Fibroblast of skin of scalp (primary cell): ENCODE results near the gene FEN1.

Experiments used
- DNase-seq: peaks from one replicate; pipeline ENCODE4 v3.0.0-alpha.2; 2013

FEN1 gene

DNA sequence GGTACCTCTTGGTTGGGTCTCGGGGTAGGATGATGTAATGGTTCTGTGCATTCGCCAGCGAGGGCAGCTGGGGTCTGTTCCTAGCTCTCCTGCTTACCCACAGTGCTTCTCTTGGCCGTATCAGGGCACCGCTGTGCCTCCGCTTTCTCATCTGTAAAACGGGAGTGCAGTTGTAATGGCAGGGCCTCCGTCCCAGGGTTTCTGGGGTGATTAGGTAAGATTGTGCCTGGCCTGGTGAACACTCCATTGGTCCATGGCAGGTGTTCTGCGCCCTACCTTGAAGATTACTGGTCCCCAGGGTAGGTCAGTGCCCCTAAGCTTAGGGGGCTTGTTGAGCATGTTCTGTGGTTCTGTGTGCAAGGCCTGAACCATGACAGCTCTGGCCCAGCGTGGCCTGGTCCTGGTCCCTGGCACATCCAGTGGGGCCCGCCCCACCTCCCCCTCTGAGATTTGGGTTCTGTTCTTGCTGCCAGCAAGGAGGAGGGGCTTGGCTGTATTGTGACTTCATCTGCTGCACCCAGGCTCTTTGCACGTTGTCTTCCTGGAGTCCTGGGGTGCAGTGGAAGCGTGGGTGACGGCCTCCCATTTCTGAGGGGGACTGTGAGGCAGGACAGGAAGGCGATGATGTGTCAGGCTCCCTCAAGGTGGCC, 35.4 kb upstream of the FEN1 start:
- DNase-seq = no peak

DNA sequence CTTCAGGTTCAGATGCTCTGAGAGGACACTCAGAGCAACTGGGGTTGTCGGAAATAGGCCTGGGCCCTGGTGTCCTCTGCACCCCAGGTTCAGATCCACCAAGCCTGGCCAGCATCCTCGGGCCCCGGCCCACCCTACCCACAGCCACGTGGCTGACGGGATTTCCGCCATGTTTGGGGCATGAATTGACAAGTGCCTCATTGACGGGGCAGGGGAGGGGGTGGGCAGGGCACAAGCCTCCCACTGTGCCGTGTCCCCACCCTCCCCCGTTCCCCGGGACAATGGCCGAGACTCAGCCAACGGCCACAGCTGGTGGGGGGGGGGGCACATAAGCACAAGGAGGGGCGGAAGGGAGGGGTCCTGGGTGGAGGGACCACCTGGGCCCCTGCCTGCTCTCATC, 31.8 kb upstream of the FEN1 start:
- no peak for DNase-seq

DNA sequence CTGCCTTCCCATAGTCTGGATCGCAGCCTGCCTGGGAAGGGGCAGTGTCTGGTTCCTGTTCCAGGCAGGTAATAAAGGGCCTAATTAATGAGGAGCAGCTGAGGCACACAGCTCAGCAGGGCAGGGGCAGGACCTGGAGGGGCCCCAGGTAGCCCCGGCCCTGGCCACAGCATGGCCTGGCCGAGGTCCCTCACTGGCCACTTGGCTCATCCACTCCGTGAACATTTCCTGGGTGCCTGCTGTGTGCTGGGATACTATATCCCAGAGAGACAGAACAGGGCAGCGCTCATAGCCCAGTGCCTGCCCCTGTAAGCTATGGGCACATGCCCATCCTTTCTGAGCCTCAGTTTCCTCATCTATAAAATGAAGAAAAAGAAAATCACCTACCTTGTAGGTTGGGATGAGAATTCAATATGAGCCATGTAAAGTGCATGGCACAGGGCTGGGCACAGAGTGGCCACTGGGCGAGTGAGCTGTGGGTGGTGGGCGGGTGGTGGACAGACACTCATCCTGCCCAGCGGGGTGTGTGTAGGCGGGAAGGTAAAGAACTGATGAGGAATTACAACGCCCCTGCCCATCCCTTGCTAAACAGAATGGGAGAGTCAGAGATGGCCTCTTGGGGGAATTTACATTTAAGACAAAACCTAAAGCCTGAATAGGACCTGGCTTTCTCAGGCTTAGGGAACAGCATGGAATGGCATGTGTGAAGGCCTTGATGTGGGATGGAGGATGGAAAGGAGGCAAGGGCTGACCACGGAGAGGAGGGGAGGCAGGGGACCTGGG, 31.1 kb upstream of the FEN1 start:
- DNase-seq = no peak

DNA sequence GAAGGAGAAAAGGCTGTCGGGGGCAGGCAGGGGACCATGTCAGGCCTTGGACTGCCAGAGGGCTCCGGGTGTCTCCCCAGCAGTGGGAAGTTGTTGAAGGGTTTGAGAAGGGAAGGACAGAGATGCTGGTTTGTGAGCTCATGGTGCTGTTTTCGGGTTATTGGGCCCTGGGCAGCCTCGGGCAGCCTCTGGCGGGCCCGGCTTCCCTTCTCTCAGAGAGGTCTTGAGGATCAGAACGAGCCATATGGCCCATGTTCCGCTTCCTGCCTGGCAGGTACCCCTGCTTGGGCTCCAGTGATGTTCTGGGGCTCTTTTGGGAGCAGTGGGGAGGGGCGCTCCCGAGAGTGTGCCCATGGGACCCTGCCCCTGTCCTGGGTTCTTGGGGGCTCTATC, 30.5 kb upstream of the FEN1 start:
- no peak for DNase-seq

GRCh38 chr11:61762798-61763197, 29.9 kb upstream of the FEN1 start:
- peak; percentile 17 for DNase-seq

GRCh38 chr11:61763930-61764605, 28.6 kb upstream of the FEN1 start:
- DNase-seq = no peak

- no peak for DNase-seq
Measured at GRCh38 chr11:61764606-61765260, 28.0 kb upstream of the FEN1 start.

DNA sequence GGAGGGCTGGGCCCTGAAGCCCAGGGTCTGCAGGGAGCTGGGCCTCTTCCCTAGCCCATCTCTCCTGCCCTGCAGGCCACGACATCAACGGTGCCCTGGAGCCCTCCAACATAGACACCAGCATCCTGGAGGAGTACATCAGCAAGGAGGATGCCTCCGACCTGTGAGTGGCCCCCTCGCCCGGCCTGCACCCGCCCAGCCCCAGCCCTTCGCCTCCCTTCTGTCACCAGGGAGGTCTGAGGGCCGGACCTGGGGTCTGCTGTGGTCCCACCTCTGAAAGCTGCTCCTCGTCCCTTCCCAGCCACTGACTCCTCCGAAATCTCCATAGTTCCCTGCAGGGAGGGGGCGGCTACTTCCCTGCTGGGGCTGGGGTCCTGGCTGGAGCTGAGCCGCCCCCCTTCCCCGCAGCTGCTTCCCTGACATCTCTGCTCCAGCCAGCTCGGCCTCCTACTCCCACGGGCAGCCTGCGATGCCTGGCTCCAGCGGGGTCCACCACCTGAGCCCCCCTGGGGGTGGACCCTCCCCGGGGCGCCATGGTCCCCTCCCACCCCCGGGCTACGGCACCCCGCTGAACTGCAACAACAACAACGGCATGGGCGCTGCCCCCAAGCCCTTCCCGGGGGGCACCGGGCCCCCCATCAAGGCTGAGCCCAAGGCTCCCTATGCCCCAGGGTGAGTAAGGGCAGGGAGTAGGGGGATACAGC, 27.0 kb upstream of the FEN1 start:
- no peak for DNase-seq

GRCh38 chr11:61766353-61766841, 26.3 kb upstream of the FEN1 start:
- DNase-seq = no peak

DNA sequence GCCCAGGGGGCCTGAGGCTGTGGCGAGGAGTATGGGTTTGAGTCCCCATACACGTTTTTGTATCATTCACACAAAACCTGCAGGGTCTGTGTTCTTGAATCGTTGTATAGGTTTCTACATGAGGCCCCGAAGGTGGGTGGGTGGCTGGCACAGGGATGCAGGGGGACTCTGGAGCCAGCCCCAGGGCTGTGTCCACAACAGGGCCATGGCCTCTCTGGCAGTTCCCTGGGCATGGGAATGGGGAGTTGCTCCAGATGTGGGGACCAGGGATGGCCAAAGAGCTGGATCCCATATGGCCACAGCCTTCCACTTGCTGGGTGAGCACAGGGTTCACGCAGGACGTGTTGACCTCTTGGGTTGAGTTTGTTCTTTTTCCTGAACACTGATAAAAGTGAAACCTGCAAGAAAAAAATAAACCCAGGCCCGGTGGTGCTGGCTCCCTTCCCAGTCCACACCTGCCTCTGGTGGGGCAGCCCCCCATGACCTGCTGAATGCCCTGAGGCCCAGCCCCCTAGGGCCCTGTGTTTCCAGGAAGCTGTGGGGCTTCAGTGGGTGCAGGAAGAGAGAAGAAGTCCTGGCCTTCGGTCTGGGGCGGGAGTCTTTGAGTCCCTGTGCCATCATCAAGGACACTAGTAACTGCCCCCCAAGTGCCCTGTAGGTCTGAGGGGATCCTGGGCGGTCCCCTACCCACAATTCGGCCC, 24.2 kb upstream of the FEN1 start:
- DNase-seq = no peak

GRCh38 chr11:61769169-61769920, 23.4 kb upstream of the FEN1 start:
- no peak for DNase-seq

DNA sequence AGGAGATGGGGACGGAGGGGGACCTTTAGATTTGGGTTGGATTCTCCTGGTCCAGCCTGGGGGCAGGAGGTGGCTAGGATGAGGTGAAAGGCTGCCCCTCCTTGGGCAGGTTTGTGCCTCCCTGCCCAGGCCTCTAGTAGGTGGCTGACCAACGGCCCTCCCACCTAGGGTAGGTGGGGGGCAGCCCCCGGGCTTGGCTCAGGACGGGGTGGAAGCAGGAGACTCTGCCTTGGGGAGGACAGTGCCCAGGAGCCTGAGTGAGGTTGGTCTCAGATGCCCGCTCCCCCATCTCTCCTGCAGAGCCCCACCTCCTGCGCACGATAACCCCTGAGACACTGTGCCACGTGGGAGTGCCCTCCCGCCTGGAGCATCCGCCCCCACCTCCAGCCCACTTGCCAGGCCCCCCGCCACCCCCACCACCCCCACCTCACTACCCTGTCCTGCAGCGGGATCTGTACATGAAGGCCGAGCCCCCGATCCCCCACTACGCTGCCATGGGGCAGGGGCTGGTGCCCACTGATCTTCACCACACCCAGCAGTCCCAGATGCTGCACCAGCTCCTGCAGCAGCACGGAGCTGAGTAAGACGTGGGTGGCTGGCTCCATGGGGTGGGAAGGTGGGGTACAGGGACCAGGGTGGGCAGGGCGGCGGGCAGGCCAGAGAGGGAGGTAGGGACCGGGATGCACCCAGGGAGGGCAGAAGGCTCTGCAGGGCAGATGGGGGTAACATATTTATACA, 22.6 kb upstream of the FEN1 start:
- no peak for DNase-seq

DNA sequence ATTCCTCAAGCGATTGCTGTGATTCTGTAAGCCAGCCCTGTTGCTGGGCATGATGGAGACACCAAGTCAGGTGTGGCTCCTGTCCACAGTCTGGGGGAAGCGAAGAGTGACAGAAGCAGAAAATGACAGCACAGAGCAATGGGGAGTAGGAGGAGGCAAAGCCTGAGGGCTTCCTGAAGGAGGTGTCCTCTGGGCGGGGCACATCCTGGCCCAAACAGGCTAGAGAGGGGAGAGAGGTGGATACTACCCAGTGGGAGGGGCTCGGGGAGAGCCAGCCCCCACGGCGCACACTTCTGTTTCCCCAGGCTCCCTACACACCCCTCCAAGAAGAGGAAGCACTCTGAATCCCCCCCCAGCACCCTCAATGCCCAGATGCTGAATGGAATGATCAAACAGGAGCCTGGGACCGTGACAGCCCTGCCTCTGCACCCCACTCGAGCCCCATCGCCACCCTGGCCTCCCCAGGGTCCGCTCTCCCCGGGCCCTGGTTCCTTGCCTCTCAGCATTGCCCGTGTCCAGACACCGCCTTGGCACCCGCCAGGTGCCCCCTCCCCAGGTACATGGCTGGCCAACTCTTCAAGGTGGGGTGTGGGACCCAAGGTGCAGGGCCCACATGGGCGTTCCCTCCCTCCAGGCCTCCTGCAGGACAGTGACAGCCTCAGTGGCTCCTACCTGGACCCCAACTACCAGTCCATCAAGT, 21.4 kb upstream of the FEN1 start:
- DNase-seq = no peak

DNA sequence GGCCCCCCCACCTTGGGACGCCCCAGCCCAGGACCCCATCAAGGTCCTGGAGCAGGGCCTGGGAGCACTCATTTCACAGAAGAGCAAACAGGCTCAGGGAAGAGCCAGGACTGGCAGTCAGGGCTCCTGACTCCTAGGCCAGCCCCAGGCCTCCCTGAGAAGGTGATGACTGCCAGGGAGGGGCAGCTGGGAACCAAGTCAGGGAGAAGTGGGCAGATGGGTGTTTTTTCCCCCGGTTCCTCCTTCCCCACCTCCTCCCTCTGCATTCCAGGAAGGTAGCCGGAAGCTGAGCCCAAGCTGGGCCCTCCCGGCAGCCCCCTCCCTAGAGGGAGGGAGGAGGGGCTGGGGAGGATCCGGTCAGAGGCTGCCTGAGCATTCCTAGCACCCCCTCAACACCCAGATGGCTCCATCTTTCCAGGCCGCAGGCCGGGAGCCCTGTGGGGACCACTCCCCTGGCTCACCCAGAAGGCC, 20.7 kb upstream of the FEN1 start:
- no peak for DNase-seq

GRCh38 chr11:61773356-61773755, 19.4 kb upstream of the FEN1 start:
- no peak for DNase-seq

GRCh38 chr11:61773809-61774208, 18.9 kb upstream of the FEN1 start:
- no peak for DNase-seq

DNA sequence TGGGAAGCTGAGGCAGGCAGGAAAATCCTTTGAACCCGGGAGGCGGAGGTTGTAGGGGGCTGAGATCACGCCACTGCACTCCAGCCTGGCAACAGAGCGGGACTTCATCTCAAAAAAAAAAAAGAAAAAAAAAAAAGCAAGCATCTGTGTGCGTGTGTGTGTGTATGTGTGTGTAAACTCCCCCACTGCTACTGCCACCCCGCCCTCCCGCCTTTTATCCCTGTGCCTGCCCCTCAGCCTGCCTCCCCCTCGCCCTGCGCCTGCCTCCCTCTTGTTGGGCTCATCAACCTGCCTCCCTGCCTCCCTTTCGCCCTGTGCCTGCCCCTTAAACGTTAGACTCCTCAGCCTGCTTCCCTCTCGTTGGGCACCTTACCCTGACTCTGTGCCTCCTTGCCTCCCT, 18.3 kb upstream of the FEN1 start:
- DNase-seq = no peak

GRCh38 chr11:61775106-61775505, 17.6 kb upstream of the FEN1 start:
- no peak for DNase-seq
